Measurements from ENCODE around the gene SNRPB. TPM values are rescaled to one million over a fixed set of nuclear protein-coding genes. Genes with fewer than 3 reads are reported as not detected.

SNRPB gene
- total and polyA plus RNA-seq, 10 of the 15 experiments (the other 5 are each of a cell fraction or from before 2014, with no cell fraction given) = 15.0 to 593 (median 366) TPM

DNA sequence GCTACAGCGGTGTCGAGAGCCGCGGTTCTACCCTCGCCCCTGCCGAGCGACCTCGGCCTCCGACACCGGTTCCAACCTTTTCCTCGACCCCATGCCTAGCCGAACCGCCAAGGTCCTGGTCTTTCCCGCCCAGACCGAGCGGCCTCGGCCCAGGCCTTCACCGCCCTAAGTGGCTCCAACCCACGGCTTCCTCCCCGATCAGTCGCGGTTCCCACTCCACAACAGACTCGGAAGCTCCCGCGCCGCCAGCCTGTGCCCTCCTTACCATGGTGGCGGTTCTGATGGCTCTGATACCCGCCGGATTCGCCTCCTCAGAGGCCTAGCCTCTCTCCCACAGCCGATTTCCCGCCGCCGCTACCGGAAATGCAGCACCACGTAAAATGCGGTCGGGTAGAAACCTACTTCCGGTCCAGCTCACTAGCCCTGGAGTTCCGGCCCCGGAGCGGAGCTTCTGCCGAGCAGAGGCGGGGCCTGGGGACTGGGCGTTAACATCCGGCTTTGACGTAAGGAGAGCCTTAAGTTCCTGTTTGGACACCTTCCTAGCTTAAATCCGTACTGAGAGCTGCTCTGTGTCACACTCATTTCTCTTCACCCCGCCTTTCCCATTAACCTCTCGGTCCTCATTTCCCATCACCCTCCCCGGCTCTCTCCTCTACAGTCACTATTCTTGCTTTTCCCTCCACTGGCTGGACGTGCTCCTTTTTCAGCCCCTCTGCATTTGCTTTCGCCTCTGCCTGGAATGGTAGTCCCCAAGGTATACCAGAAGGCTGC is at the start of gene SNRPB (continued):
- TF ChIP-seq, protein P1, sequence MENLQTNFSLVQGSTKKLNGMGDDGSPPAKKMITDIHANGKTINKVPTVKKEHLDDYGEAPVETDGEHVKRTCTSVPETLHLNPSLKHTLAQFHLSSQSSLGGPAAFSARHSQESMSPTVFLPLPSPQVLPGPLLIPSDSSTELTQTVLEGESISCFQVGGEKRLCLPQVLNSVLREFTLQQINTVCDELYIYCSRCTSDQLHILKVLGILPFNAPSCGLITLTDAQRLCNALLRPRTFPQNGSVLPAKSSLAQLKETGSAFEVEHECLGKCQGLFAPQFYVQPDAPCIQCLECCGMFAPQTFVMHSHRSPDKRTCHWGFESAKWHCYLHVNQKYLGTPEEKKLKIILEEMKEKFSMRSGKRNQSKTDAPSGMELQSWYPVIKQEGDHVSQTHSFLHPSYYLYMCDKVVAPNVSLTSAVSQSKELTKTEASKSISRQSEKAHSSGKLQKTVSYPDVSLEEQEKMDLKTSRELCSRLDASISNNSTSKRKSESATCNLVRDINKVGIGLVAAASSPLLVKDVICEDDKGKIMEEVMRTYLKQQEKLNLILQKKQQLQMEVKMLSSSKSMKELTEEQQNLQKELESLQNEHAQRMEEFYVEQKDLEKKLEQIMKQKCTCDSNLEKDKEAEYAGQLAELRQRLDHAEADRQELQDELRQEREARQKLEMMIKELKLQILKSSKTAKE (IDR thresholded peaks at IDR 0.05; ENCODE audit: low read depth, poor library complexity, severe bottlenecking) = no peak
- peak; percentile 98 for TF ChIP-seq LARP7 (IDR thresholded peaks at IDR 0.05)
- peak; percentile 54; the same call in 1 of the 2 replicates for TF ChIP-seq TCF12 (IDR thresholded peaks at IDR 0.05; ENCODE audit: low read depth, low read length)
- TF ChIP-seq, protein P2, sequence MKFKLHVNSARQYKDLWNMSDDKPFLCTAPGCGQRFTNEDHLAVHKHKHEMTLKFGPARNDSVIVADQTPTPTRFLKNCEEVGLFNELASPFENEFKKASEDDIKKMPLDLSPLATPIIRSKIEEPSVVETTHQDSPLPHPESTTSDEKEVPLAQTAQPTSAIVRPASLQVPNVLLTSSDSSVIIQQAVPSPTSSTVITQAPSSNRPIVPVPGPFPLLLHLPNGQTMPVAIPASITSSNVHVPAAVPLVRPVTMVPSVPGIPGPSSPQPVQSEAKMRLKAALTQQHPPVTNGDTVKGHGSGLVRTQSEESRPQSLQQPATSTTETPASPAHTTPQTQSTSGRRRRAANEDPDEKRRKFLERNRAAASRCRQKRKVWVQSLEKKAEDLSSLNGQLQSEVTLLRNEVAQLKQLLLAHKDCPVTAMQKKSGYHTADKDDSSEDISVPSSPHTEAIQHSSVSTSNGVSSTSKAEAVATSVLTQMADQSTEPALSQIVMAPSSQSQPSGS (IDR thresholded peaks at IDR 0.05; ENCODE audit: low read length) = no peak
- TF ChIP-seq, protein P3, sequence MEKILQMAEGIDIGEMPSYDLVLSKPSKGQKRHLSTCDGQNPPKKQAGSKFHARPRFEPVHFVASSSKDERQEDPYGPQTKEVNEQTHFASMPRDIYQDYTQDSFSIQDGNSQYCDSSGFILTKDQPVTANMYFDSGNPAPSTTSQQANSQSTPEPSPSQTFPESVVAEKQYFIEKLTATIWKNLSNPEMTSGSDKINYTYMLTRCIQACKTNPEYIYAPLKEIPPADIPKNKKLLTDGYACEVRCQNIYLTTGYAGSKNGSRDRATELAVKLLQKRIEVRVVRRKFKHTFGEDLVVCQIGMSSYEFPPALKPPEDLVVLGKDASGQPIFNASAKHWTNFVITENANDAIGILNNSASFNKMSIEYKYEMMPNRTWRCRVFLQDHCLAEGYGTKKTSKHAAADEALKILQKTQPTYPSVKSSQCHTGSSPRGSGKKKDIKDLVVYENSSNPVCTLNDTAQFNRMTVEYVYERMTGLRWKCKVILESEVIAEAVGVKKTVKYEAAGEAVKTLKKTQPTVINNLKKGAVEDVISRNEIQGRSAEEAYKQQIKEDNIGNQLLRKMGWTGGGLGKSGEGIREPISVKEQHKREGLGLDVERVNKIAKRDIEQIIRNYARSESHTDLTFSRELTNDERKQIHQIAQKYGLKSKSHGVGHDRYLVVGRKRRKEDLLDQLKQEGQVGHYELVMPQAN (conservative IDR thresholded peaks at IDR 0.05) = peak; percentile 87
- peak; percentile 94 for TF ChIP-seq RUNX3 (IDR thresholded peaks at IDR 0.05; ENCODE audit: low read length)
- TF ChIP-seq STAT1 (conservative IDR thresholded peaks at IDR 0.05) = peak; percentile 90; the same call in 1 of the 2 replicates
- peak; percentile 68 for TF ChIP-seq RELA (IDR thresholded peaks at IDR 0.05; ENCODE audit: borderline replicate concordance, partially characterized antibody)
- TF ChIP-seq, protein P4, sequence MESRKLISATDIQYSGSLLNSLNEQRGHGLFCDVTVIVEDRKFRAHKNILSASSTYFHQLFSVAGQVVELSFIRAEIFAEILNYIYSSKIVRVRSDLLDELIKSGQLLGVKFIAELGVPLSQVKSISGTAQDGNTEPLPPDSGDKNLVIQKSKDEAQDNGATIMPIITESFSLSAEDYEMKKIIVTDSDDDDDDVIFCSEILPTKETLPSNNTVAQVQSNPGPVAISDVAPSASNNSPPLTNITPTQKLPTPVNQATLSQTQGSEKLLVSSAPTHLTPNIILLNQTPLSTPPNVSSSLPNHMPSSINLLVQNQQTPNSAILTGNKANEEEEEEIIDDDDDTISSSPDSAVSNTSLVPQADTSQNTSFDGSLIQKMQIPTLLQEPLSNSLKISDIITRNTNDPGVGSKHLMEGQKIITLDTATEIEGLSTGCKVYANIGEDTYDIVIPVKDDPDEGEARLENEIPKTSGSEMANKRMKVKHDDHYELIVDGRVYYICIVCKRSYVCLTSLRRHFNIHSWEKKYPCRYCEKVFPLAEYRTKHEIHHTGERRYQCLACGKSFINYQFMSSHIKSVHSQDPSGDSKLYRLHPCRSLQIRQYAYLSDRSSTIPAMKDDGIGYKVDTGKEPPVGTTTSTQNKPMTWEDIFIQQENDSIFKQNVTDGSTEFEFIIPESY (IDR thresholded peaks at IDR 0.05) = no peak
- TF ChIP-seq NBN (IDR thresholded peaks at IDR 0.05) = peak; percentile 98
- TF ChIP-seq PML (IDR thresholded peaks at IDR 0.05; ENCODE audit: low read length) = peak; percentile 98
- TF ChIP-seq SPI1 (IDR thresholded peaks at IDR 0.05; ENCODE audit: borderline replicate concordance, insufficient read depth, low read depth, low read length) = peak; percentile 27; the same call in 1 of the 2 replicates
- TF ChIP-seq CBX5 (IDR thresholded peaks at IDR 0.05; ENCODE audit: low read depth) = peak; percentile 91
- peak; percentile 54; the same call in 1 of the 2 replicates for TF ChIP-seq ZBED1 (IDR thresholded peaks at IDR 0.05; ENCODE audit: borderline replicate concordance)
- TF ChIP-seq HCFC1 (IDR thresholded peaks at IDR 0.05; ENCODE audit: low read length) = peak; percentile 84
- 0 out of 2 replicates have a peak, but pooled peaks have one; percentile 21 for TF ChIP-seq PAX5 (IDR thresholded peaks at IDR 0.05; ENCODE audit: borderline replicate concordance, low read depth, low read length)
- TF ChIP-seq NFYB (IDR thresholded peaks at IDR 0.05; ENCODE audit: insufficient read depth, low read depth, low read length) = no peak
- TF ChIP-seq ZNF207 (IDR thresholded peaks at IDR 0.05; ENCODE audit: borderline replicate concordance) = peak; percentile 98; the same call in 1 of the 2 replicates
